ENCODE measurements around the gene SLC45A2. TPM values are rescaled to one million over a fixed set of nuclear protein-coding genes. Genes with fewer than 3 reads are reported as not detected.

The SLC45A2 gene
- polyA plus RNA-seq, 3 donors = not detected

- no peaks in the 10 kb centered on the region for H4K20me1 ChIP-seq (ENCODE audit: insufficient read depth, low read length)
- H3K36me3 ChIP-seq (replicated peaks in 1 of 2; ENCODE audit: control insufficient read depth in 1 of 2, insufficient read depth in 2 of 2, low read length in 2 of 2) = no peaks in the 10 kb centered on the region
- H3K27me3 ChIP-seq (ENCODE audit: control insufficient read depth in 2 of 2, insufficient read depth in 2 of 2, low read length in 2 of 2) = no peaks in the 10 kb centered on the region
- no peaks in the 10 kb centered on the region for H3K4me1 ChIP-seq (ENCODE audit: control insufficient read depth in 1 of 2, insufficient read depth in 2 of 2, low read length in 2 of 2)
- no peaks in the 10 kb centered on the region for H3K27me3 Mint-ChIP-seq (ENCODE audit: low read depth in 3 of 3)
- H2AFZ ChIP-seq (ENCODE audit: insufficient read depth, low read depth, low read length, poor library complexity, severe bottlenecking) = no peak overlapping the region
- intact Hi-C loops (cut with micrococcal nuclease) = no loop called here
- H3K4me3 ChIP-seq (replicated peaks in 1 of 3; ENCODE audit: low read depth in 2 of 3, low read length in 3 of 3) = no peak overlapping the region
- H3K27ac Mint-ChIP-seq = peak overlapping the region in 1 of 7 donors; percentile 21
- H3K4me2 ChIP-seq (replicated peaks; ENCODE audit: extremely low read depth, low read length, poor library complexity, severe bottlenecking) = no peak overlapping the region
- 6% methylated on average over 5 of the region's 6 CpGs for WGBS (ENCODE audit: insufficient coverage)
- TF ChIP-seq CTCF (IDR thresholded peaks at IDR 0.05) = peak; percentile 44
- no peaks in the 10 kb centered on the region for H3K79me2 ChIP-seq (ENCODE audit: insufficient read depth, low read length)
- peaks cover 4 to 12% of the 10 kb centered on the region in 2 donors for H3K36me3 Mint-ChIP-seq
- H3K27ac ChIP-seq (ENCODE audit: low read depth in 1 of 2, low read length in 2 of 2) = no peak overlapping the region
- H3K4me1 Mint-ChIP-seq = peaks cover 10% of the 10 kb centered on the region
- H3K9me3 Mint-ChIP-seq = no peaks in the 10 kb centered on the region
- H3K9me3 ChIP-seq (replicated peaks in 1 of 2; ENCODE audit: control insufficient read depth in 1 of 2, insufficient read depth in 1 of 2, low read length in 2 of 2) = no peaks in the 10 kb centered on the region
- no peak overlapping the region for H3K9ac ChIP-seq (ENCODE audit: insufficient read depth, low read length, poor library complexity, severe bottlenecking)
- DNase-seq = peak; percentile 12 to 46 (median 34)
- no peak overlapping the region for H3K4me3 Mint-ChIP-seq
Observed at GRCh38 chr5:33997331-33997983, 13.0 kb upstream of the SLC45A2 start.

GRCh38 chr5:33995865-33996264 lies 11.4 kb upstream of the SLC45A2 start:
- Mint-ChIP-seq H3K9me3 (no peaks in the 10 kb centered on the region), H3K4me1 (peaks cover 5% of the 10 kb centered on the region), H3K27me3 (ENCODE audit: low read depth in 3 of 3) (no peaks in the 10 kb centered on the region), H3K36me3 (peaks cover 4 to 12% of the 10 kb centered on the region in 2 donors), H3K4me3 (no peak overlapping the region), H3K27ac (no peak overlapping the region)
- Histone ChIP-seq H4K20me1 (ENCODE audit: insufficient read depth, low read length) (no peaks in the 10 kb centered on the region), H3K27me3 (ENCODE audit: control insufficient read depth in 2 of 2, insufficient read depth in 2 of 2, low read length in 2 of 2) (no peaks in the 10 kb centered on the region), H3K27ac (ENCODE audit: low read depth in 1 of 2, low read length in 2 of 2) (no peak overlapping the region), H3K4me2 (replicated peaks; ENCODE audit: extremely low read depth, low read length, poor library complexity, severe bottlenecking) (no peak overlapping the region), H2AFZ (ENCODE audit: insufficient read depth, low read depth, low read length, poor library complexity, severe bottlenecking) (no peak overlapping the region), H3K79me2 (ENCODE audit: insufficient read depth, low read length) (no peaks in the 10 kb centered on the region), H3K4me3 (replicated peaks in 1 of 3; ENCODE audit: low read depth in 2 of 3, low read length in 3 of 3) (no peak overlapping the region), H3K36me3 (replicated peaks in 1 of 2; ENCODE audit: control insufficient read depth in 1 of 2, insufficient read depth in 2 of 2, low read length in 2 of 2) (no peaks in the 10 kb centered on the region), H3K9me3 (replicated peaks in 1 of 2; ENCODE audit: control insufficient read depth in 1 of 2, insufficient read depth in 1 of 2, low read length in 2 of 2) (no peaks in the 10 kb centered on the region), H3K4me1 (ENCODE audit: control insufficient read depth in 1 of 2, insufficient read depth in 2 of 2, low read length in 2 of 2) (no peaks in the 10 kb centered on the region), H3K9ac (ENCODE audit: insufficient read depth, low read length, poor library complexity, severe bottlenecking) (no peak overlapping the region)
- intact Hi-C loops (cut with micrococcal nuclease) = no loop called here
- no peak for TF ChIP-seq CTCF (IDR thresholded peaks at IDR 0.05)
- no CpG with 5 or more reads among the region's 2 CpGs for WGBS (ENCODE audit: insufficient coverage)
- no peak for DNase-seq

Data from CD14-positive monocyte (primary cell).